HuH-7 (cell line): ENCODE results near the gene PLEKHM3.

Experiments
- DNase-seq: peaks from one replicate; pipeline ENCODE4 v3.0.0; 2011; ENCODE audit warnings: low spot score

The PLEKHM3 gene

GRCh38 chr2:207854484-207855440, 170.6 kb downstream of the PLEKHM3 start:
- DNase-seq: no peak

- no peak for DNase-seq
These were observed 172.5 kb downstream of the PLEKHM3 start for GRCh38 chr2:207852791-207853190.

GRCh38 chr2:207849443-207849842, 175.9 kb downstream of the PLEKHM3 start:
- no peak for DNase-seq

GRCh38 chr2:207848545-207848928, 176.8 kb downstream of the PLEKHM3 start:
- no peak for DNase-seq

- no peak for DNase-seq
These were observed 177.4 kb downstream of the PLEKHM3 start for GRCh38 chr2:207847807-207848544.

GRCh38 chr2:207847098-207847806, 178.1 kb downstream of the PLEKHM3 start:
- DNase-seq: no peak

GRCh38 chr2:207845202-207845864, 180.0 kb downstream of the PLEKHM3 start:
- no peak for DNase-seq

- no peak for DNase-seq
These were observed 180.7 kb downstream of the PLEKHM3 start for GRCh38 chr2:207844648-207845047.

GRCh38 chr2:207840101-207840500, 185.2 kb downstream of the PLEKHM3 start:
- DNase-seq: no peak

- no peak for DNase-seq
These were observed 185.8 kb downstream of the PLEKHM3 start for GRCh38 chr2:207839575-207839974.

GRCh38 chr2:207839028-207839427, 186.3 kb downstream of the PLEKHM3 start:
- DNase-seq: no peak

GRCh38 chr2:207836521-207837133, 188.7 kb downstream of the PLEKHM3 start:
- DNase-seq: no peak

- DNase-seq: no peak
These were observed 189.5 kb downstream of the PLEKHM3 start for GRCh38 chr2:207835805-207836204.

GRCh38 chr2:207833251-207833751, 192.0 kb downstream of the PLEKHM3 start:
- no peak for DNase-seq

GRCh38 chr2:207831584-207832248, 193.6 kb downstream of the PLEKHM3 start:
- DNase-seq: no peak

GRCh38 chr2:207830778-207831438, 194.4 kb downstream of the PLEKHM3 start:
- DNase-seq: peak; percentile 34

GRCh38 chr2:207828361-207829057, 196.8 kb downstream of the PLEKHM3 start:
- DNase-seq: no peak

GRCh38 chr2:207825978-207826377, 199.3 kb downstream of the PLEKHM3 start:
- no peak for DNase-seq
